Measurements from ENCODE around the gene NR2F2. TPM values are rescaled to one million over a fixed set of nuclear protein-coding genes. Genes with fewer than 3 reads are reported as not detected.

NR2F2 gene
- total and polyA plus RNA-seq, 2 experiments from 2014 or later: 0.63 to 1.2 TPM

- Histone ChIP-seq H3K4me1 (ENCODE audit: low read depth) (no peaks in the 10 kb centered on the region), H3K27me3 (peaks cover 38% of the 10 kb centered on the region), H3K27ac (no peak overlapping the region), H3K4me3 (no peak overlapping the region), H3K36me3 (no peaks in the 10 kb centered on the region), H3K9me3 (ENCODE audit: low read depth) (no peaks in the 10 kb centered on the region)
- no peak for TF ChIP-seq CTCF (IDR thresholded peaks at IDR 0.05; ENCODE audit: low read depth, low read length)
- DNase-seq (ENCODE audit: low read depth in 1 of 2, low spot score in 1 of 2): no peak
Measured at GRCh38 chr15:96311256-96311955, 19.1 kb upstream of the NR2F2 start.

GRCh38 chr15:96311956-96312294, 18.6 kb upstream of the NR2F2 start:
- TF ChIP-seq CTCF (IDR thresholded peaks at IDR 0.05; ENCODE audit: low read depth, low read length): no peak
- no peaks in the 10 kb centered on the region for H3K4me1 ChIP-seq (ENCODE audit: low read depth)
- H3K4me3 ChIP-seq: no peak overlapping the region
- no peak overlapping the region for H3K27ac ChIP-seq
- no peaks in the 10 kb centered on the region for H3K36me3 ChIP-seq
- H3K9me3 ChIP-seq (ENCODE audit: low read depth): no peaks in the 10 kb centered on the region
- H3K27me3 ChIP-seq: peaks cover 43% of the 10 kb centered on the region
- no peak for DNase-seq (ENCODE audit: low read depth in 1 of 2, low spot score in 1 of 2)

GRCh38 chr15:96312641-96313335, 17.7 kb upstream of the NR2F2 start:
- Histone ChIP-seq H3K36me3 (no peaks in the 10 kb centered on the region), H3K4me3 (no peak overlapping the region), H3K27ac (no peak overlapping the region), H3K4me1 (ENCODE audit: low read depth) (no peaks in the 10 kb centered on the region), H3K9me3 (ENCODE audit: low read depth) (no peaks in the 10 kb centered on the region), H3K27me3 (peaks cover 52% of the 10 kb centered on the region)
- no peak for TF ChIP-seq CTCF (IDR thresholded peaks at IDR 0.05; ENCODE audit: low read depth, low read length)
- DNase-seq (ENCODE audit: low read depth in 1 of 2, low spot score in 1 of 2): no peak

- no peak for TF ChIP-seq CTCF (IDR thresholded peaks at IDR 0.05; ENCODE audit: low read depth, low read length)
- Histone ChIP-seq H3K27me3 (peaks cover 69% of the 10 kb centered on the region), H3K9me3 (ENCODE audit: low read depth) (no peaks in the 10 kb centered on the region), H3K36me3 (no peaks in the 10 kb centered on the region), H3K27ac (no peak overlapping the region), H3K4me1 (ENCODE audit: low read depth) (no peaks in the 10 kb centered on the region), H3K4me3 (no peak overlapping the region)
- no peak for DNase-seq (ENCODE audit: low read depth in 1 of 2, low spot score in 1 of 2)
Measured at GRCh38 chr15:96314518-96314917, 16.0 kb upstream of the NR2F2 start.

GRCh38 chr15:96314963-96315362, 15.5 kb upstream of the NR2F2 start:
- Histone ChIP-seq H3K27me3 (peaks cover 74% of the 10 kb centered on the region), H3K4me1 (ENCODE audit: low read depth) (no peaks in the 10 kb centered on the region), H3K27ac (no peak overlapping the region), H3K4me3 (no peak overlapping the region), H3K36me3 (no peaks in the 10 kb centered on the region), H3K9me3 (ENCODE audit: low read depth) (no peaks in the 10 kb centered on the region)
- no peak for DNase-seq (ENCODE audit: low read depth in 1 of 2, low spot score in 1 of 2)
- no peak for TF ChIP-seq CTCF (IDR thresholded peaks at IDR 0.05; ENCODE audit: low read depth, low read length)
